HepG2 (cell line): ENCODE data around the gene CNPY4. TPM values are rescaled to one million over a fixed set of nuclear protein-coding genes. Genes with fewer than 3 reads are reported as not detected.

Experiments
- ASH2L ChIP-seq: fragments of 300-600, 200-600 bp; sonication (generic); IDR thresholded peaks from 2 replicates; pipeline ENCODE4 v1.7.0; 2017; ENCODE audit warnings: low read depth, mild to moderate bottlenecking, moderate library complexity, mixed read lengths, low read length; ENCODE audit not compliant: insufficient read length
- CAMTA2 ChIP-seq: sonication (generic); formaldehyde crosslinking; IDR thresholded peaks from 2 replicates; pipeline ENCODE4 v1.4.0; 2020; ENCODE audit warnings: mild to moderate bottlenecking, missing genetic modification reagents, borderline replicate concordance
- EEA1 ChIP-seq: sonication (generic); formaldehyde crosslinking; IDR thresholded peaks from 2 replicates; pipeline ENCODE4 v1.5.1; 2020; ENCODE audit warnings: mild to moderate bottlenecking, missing genetic modification reagents, borderline replicate concordance
- FIP1L1 ChIP-seq: fragments of 200-400 bp; formaldehyde crosslinking; IDR thresholded peaks from 2 replicates; pipeline ENCODE4 v1.6.1; 2018; ENCODE audit warnings: low read depth, mild to moderate bottlenecking, low read length, moderate library complexity, borderline replicate concordance; ENCODE audit not compliant: insufficient read depth
- FOXO1 ChIP-seq: sonication (generic); formaldehyde crosslinking; IDR thresholded peaks from 2 replicates; pipeline ENCODE4 v1.4.0; 2020; ENCODE audit warnings: missing genetic modification reagents
- HDAC6 ChIP-seq: fragments of 200-600 bp; sonication (generic); IDR thresholded peaks from 2 replicates; pipeline ENCODE4 v1.7.0; 2017; ENCODE audit warnings: mild to moderate bottlenecking, antibody characterized with exemption, low read length, low read depth
- MBD4 ChIP-seq: IDR thresholded peaks from 2 replicates; pipeline ENCODE4 v1.6.1; 2012; ENCODE audit warnings: low read length, inconsistent platforms, borderline replicate concordance
- MIXL1 ChIP-seq: IDR thresholded peaks from 2 replicates; pipeline ENCODE4 v1.6.1; 2016
- MYNN ChIP-seq: sonication (generic); formaldehyde crosslinking; IDR thresholded peaks from 2 replicates; pipeline ENCODE4 v1.4.0; 2020; ENCODE audit warnings: mild to moderate bottlenecking, low read depth, missing genetic modification reagents
- NFYB ChIP-seq: sonication (generic); formaldehyde crosslinking; IDR thresholded peaks from 2 replicates; pipeline ENCODE4 v1.4.0; 2020; ENCODE audit warnings: missing genetic modification reagents
- NRL ChIP-seq: sonication (generic); formaldehyde crosslinking; IDR thresholded peaks from 2 replicates; pipeline ENCODE4 v1.5.0; 2020; ENCODE audit warnings: missing genetic modification reagents, mild to moderate bottlenecking, moderate library complexity, borderline replicate concordance
- SOX13 ChIP-seq, 3 experiments: fragments of 450-650 bp in 1 of 3; sonication (generic) in 1 of 3; formaldehyde crosslinking in 1 of 3; IDR thresholded peaks in 2 of 3; conservative IDR thresholded peaks in 1 of 3; 2 replicates each; pipeline versions ENCODE4 v1.5.0 to v1.6.1; 2016 to 2020; ENCODE audit warnings: antibody characterized with exemption in 1 of 3, mild to moderate bottlenecking in 1 of 3, missing compliant biosample characterization in 1 of 3, missing genetic modification reagents in 1 of 3, moderate library complexity in 1 of 3
- TCF7L2 ChIP-seq: IDR thresholded peaks from 2 replicates; pipeline ENCODE4 v1.6.1; 2011; ENCODE audit warnings: mild to moderate bottlenecking, low read depth, low read length, moderate library complexity
- ZEB1 ChIP-seq: IDR thresholded peaks from 2 replicates; pipeline ENCODE4 v1.6.1; 2012; ENCODE audit warnings: mild to moderate bottlenecking, low read depth, inconsistent platforms; ENCODE audit not compliant: insufficient replicate concordance
- ZMYM2 ChIP-seq: sonication (generic); formaldehyde crosslinking; IDR thresholded peaks from 2 replicates; pipeline ENCODE4 v1.8.0; 2022; ENCODE audit warnings: mild to moderate bottlenecking, missing genetic modification reagents
- ZNF136 ChIP-seq: sonication (generic); formaldehyde crosslinking; IDR thresholded peaks from 2 replicates; pipeline ENCODE4 v1.8.1; 2022; ENCODE audit warnings: low read depth, mild to moderate bottlenecking, moderate library complexity, missing genetic modification reagents
- ZNF260 ChIP-seq: sonication (generic); formaldehyde crosslinking; IDR thresholded peaks from 2 replicates; pipeline ENCODE4 v1.4.0; 2020; ENCODE audit warnings: missing genetic modification reagents, low read depth, mild to moderate bottlenecking, borderline replicate concordance
- ZNF282 ChIP-seq: fragments of 450-650 bp; IDR thresholded peaks from 2 replicates; pipeline ENCODE4 v1.6.1; 2018; ENCODE audit not compliant: partially characterized antibody
- ZNF3 ChIP-seq: IDR thresholded peaks from 2 replicates; pipeline ENCODE4 v1.7.0; 2017; ENCODE audit warnings: inconsistent platforms
- ZNF543 ChIP-seq: sonication (generic); formaldehyde crosslinking; IDR thresholded peaks from 2 replicates; pipeline ENCODE4 v1.4.0; 2020; ENCODE audit warnings: mild to moderate bottlenecking, missing genetic modification reagents
- polyA plus RNA-seq, 8 experiments: library from polyadenylated mRNA; depleted of rRNA in 3 of 8; stranded (reverse) in 7 of 8; unstranded in 1 of 8; fragments of >200 nt; fragmentation: Illumina TruSeq in 4 of 8; extraction: Trizol in 4 of 8; gene quantifications; 2 replicates each; pipeline versions ENCODE4 v1.2.1 to v1.2.3, GENCODE V29; 2011 to 2016; ENCODE audit warnings: low read depth in 4 of 8, missing spikeins in 1 of 8, mixed read lengths in 1 of 8; ENCODE audit not compliant: insufficient read depth in 1 of 8
- total RNA-seq, 5 experiments: library from RNA; depleted of rRNA; stranded (reverse); fragments of >200 nt; fragmentation: Illumina TruSeq; extraction: Trizol; gene quantifications; 2 replicates each; pipeline ENCODE4 v1.2.3, GENCODE V29; 2016; ENCODE audit warnings: low read depth in 1 of 5
- TF ChIP-seq, protein P1 (sequence below): sonication (generic); formaldehyde crosslinking; IDR thresholded peaks from 2 replicates; pipeline ENCODE4 v1.4.0; 2020; ENCODE audit warnings: missing genetic modification reagents, borderline replicate concordance
- TF ChIP-seq, protein P2 (sequence below): sonication (generic); formaldehyde crosslinking; conservative IDR thresholded peaks from 2 replicates; pipeline ENCODE4 v1.8.0; 2022; ENCODE audit warnings: low read depth, missing genetic modification reagents
- TF ChIP-seq, protein P3 (sequence below): sonication (generic); formaldehyde crosslinking; IDR thresholded peaks from 2 replicates; pipeline ENCODE4 v1.8.1; 2022; ENCODE audit warnings: mild to moderate bottlenecking, missing genetic modification reagents
- TF ChIP-seq, protein P4 (sequence below): sonication (generic); formaldehyde crosslinking; IDR thresholded peaks from 2 replicates; pipeline ENCODE4 v1.5.0; 2020; ENCODE audit warnings: missing genetic modification reagents

Gene CNPY4
- total and polyA plus RNA-seq, 2 of the 13 experiments (the other 11 are each of a cell fraction or from before 2014, with no cell fraction given): 6.2 to 12.7 TPM

DNA sequence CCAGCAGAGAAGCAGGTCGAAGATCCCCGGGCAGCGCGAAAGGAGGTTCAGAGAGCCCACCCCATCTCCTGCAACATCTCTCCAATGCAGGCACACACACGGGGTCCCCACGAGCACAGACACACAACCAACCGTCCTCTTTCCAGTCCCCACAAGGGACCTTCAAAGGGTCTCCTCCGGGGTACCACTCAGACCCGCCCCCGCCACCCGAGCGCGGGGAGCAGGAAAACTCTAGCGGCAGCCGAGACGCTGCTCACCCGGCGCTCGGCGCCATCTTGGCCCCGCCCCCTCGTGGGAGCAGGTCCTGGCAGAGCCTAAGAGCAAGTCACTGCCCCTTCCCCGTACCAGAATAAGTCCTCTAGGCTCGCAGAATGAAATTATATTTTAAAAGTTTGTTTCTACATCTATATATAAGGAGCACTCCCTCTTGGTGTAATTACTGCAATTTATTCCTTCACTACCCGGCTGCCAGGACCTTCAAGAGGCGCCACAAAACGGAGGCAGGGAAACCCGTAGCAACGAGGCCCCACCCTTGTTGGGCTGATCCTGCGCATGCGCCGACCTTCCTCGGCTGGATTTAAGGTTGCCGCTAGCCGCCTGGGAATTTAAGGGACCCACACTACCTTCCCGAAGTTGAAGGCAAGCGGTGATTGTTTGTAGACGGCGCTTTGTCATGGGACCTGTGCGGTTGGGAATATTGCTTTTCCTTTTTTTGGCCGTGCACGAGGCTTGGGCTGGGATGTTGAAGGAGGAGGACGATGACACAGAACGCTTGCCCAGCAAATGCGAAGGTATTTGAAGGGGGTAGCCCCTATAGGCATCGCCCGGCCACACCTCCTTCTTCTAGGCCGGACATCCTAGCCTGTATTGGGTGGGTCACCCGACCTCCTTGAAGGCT is at the start of gene CNPY4, which contains the start of gene TAF6 (continued):
- TF ChIP-seq, protein P1, sequence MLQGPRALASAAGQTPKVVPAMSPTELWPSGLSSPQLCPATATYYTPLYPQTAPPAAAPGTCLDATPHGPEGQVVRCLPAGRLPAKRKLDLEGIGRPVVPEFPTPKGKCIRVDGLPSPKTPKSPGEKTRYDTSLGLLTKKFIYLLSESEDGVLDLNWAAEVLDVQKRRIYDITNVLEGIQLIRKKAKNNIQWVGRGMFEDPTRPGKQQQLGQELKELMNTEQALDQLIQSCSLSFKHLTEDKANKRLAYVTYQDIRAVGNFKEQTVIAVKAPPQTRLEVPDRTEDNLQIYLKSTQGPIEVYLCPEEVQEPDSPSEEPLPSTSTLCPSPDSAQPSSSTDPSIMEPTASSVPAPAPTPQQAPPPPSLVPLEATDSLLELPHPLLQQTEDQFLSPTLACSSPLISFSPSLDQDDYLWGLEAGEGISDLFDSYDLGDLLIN: peak; percentile 81; the same call in 1 of the 2 replicates
- no peak for TF ChIP-seq ZNF282
- TF ChIP-seq NRL (CRISPR knock-in tag): peak; percentile 44; the same call in 1 of the 2 replicates
- TF ChIP-seq HDAC6: no peak
- TF ChIP-seq ASH2L: peak; percentile 84
- TF ChIP-seq ZNF543 (CRISPR knock-in tag): no peak
- peak; percentile 31; the same call in 1 of the 2 replicates for TF ChIP-seq MIXL1 (CRISPR knock-in tag)
- TF ChIP-seq, protein P2, sequence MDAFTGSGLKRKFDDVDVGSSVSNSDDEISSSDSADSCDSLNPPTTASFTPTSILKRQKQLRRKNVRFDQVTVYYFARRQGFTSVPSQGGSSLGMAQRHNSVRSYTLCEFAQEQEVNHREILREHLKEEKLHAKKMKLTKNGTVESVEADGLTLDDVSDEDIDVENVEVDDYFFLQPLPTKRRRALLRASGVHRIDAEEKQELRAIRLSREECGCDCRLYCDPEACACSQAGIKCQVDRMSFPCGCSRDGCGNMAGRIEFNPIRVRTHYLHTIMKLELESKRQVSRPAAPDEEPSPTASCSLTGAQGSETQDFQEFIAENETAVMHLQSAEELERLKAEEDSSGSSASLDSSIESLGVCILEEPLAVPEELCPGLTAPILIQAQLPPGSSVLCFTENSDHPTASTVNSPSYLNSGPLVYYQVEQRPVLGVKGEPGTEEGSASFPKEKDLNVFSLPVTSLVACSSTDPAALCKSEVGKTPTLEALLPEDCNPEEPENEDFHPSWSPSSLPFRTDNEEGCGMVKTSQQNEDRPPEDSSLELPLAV (CRISPR knock-in tag): no peak
- TF ChIP-seq TCF7L2: no peak
- TF ChIP-seq, protein P3, sequence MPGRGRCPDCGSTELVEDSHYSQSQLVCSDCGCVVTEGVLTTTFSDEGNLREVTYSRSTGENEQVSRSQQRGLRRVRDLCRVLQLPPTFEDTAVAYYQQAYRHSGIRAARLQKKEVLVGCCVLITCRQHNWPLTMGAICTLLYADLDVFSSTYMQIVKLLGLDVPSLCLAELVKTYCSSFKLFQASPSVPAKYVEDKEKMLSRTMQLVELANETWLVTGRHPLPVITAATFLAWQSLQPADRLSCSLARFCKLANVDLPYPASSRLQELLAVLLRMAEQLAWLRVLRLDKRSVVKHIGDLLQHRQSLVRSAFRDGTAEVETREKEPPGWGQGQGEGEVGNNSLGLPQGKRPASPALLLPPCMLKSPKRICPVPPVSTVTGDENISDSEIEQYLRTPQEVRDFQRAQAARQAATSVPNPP: no peak
- TF ChIP-seq ZNF3 (CRISPR knock-in tag): no peak
- TF ChIP-seq EEA1 (CRISPR knock-in tag): peak; percentile 77; the same call in 1 of the 2 replicates
- TF ChIP-seq, protein P4, sequence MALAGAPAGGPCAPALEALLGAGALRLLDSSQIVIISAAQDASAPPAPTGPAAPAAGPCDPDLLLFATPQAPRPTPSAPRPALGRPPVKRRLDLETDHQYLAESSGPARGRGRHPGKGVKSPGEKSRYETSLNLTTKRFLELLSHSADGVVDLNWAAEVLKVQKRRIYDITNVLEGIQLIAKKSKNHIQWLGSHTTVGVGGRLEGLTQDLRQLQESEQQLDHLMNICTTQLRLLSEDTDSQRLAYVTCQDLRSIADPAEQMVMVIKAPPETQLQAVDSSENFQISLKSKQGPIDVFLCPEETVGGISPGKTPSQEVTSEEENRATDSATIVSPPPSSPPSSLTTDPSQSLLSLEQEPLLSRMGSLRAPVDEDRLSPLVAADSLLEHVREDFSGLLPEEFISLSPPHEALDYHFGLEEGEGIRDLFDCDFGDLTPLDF (CRISPR knock-in tag): peak; percentile 89
- no peak for TF ChIP-seq ZEB1
- TF ChIP-seq NFYB (CRISPR knock-in tag): peak; percentile 65
- TF ChIP-seq MBD4: no peak
- TF ChIP-seq FOXO1 (CRISPR knock-in tag): peak; percentile 42; the same call in 1 of the 2 replicates
- TF ChIP-seq CAMTA2 (CRISPR knock-in tag): no peak
- no peak for TF ChIP-seq SOX13 (IDR thresholded peaks at IDR 0.05)
- TF ChIP-seq SOX13 (CRISPR knock-in tag; conservative IDR thresholded peaks at IDR 0.05 in 1 of 2, IDR thresholded peaks at IDR 0.05 in 1 of 2): no peak
- 0 out of 2 replicates have a peak, but pooled peaks have one; percentile 2 for TF ChIP-seq ZNF136
- TF ChIP-seq ZNF260 (CRISPR knock-in tag): no peak
- no peak for TF ChIP-seq ZMYM2 (CRISPR knock-in tag)
- TF ChIP-seq FIP1L1: no peak
- no peak; the same call in 1 of the 2 replicates for TF ChIP-seq MYNN (CRISPR knock-in tag)
